HepG2 (cell line): ENCODE data around the gene TK2. TPM values are rescaled to one million over a fixed set of nuclear protein-coding genes. Genes with fewer than 3 reads are reported as not detected.

Experiments
- ATAC-seq: fragments of 200-7000 bp; cut with Tn5 transposase; 3 replicates; pipeline ENCODE4 v1.9.1; 2020; ENCODE audit warnings: mild to moderate bottlenecking, moderate library complexity
- BruUV-seq: library from RNA; stranded (reverse); fragments of 400-500 nt; replicated peaks from 2 replicates; lab custom pipeline; 2021; lab: Mats Ljungman, UMichigan
- CTCF ChIA-PET: fragments of 300-600 bp; formaldehyde crosslinking; extraction: SDS; loops from one replicate; lab custom pipeline; 2021; ENCODE audit warnings: low total read pairs, inconsistent platforms, low intra/inter-chr PET ratio; lab: Yijun Ruan, JAX
- POLR2A ChIA-PET: fragments of 350-600 bp; sonication (Branson Sonifier 250); formaldehyde crosslinking; loops from one replicate; lab custom pipeline; 2020; ENCODE audit warnings: antibody characterized with exemption, inconsistent platforms; lab: Yijun Ruan, JAX
- DNase-seq: peaks from one replicate; pipeline ENCODE4 v3.0.0-alpha.2; 2015; ENCODE audit warnings: low spot score
- FAIRE-seq: peaks from 3 replicates; lab custom pipeline; 2011; peaks lifted over from hg19 to GRCh38; lab: Jason Lieb, UNC
- H2AFZ ChIP-seq: one replicate; pipeline ENCODE4 v1.6.1; 2011; ENCODE audit warnings: low read length, inconsistent platforms
- H3K27ac ChIP-seq: fragments of 300-600 bp; 3 replicates; pipeline ENCODE4 v1.8.0; 2011; ENCODE audit warnings: mixed run types, mild to moderate bottlenecking, mixed read lengths, low read length, inconsistent platforms; ENCODE audit not compliant: insufficient read depth; ENCODE audit errors: extremely low read length
- H3K27me3 ChIP-seq, 2 experiments: fragments of 200-600 bp in 1 of 2; 2 replicates in 1 of 2; 3 replicates in 1 of 2; pipeline versions ENCODE4 v1.6.0 to v1.8.0; 2011; ENCODE audit warnings: low read length in 2 of 2, mild to moderate bottlenecking in 2 of 2, moderate library complexity in 2 of 2, inconsistent platforms in 1 of 2; ENCODE audit not compliant: insufficient read depth in 2 of 2, control insufficient read depth in 1 of 2
- H3K36me3 ChIP-seq, 2 experiments: fragments of 200-600 bp in 1 of 2; replicated peaks in 1 of 2; 2 replicates in 1 of 2; 3 replicates in 1 of 2; pipeline versions ENCODE4 v1.5.1 to v1.8.0; 2011; ENCODE audit warnings: low read length in 2 of 2, inconsistent platforms in 1 of 2; ENCODE audit not compliant: insufficient read depth in 2 of 2, control insufficient read depth in 1 of 2
- H3K4me1 ChIP-seq: 2 replicates; pipeline ENCODE4 v1.5.1; 2012; ENCODE audit warnings: low read length, inconsistent platforms; ENCODE audit not compliant: insufficient read depth
- H3K4me2 ChIP-seq: 2 replicates; pipeline ENCODE4 v1.6.0; 2011; ENCODE audit warnings: low read depth, low read length, inconsistent platforms
- H3K4me3 ChIP-seq, 3 experiments: fragments of 200-600 bp in 1 of 3; sonication (generic), shearing (Covaris generic) in 1 of 3; replicated peaks in 1 of 3; 2 replicates each; pipeline ENCODE4 v1.5.1; 2011 to 2016; ENCODE audit warnings: low read length in 3 of 3, inconsistent platforms in 2 of 3, low read depth in 2 of 3, mild to moderate bottlenecking in 2 of 3, control low read depth in 1 of 3, mixed read lengths in 1 of 3; ENCODE audit not compliant: insufficient read depth in 1 of 3
- H3K79me2 ChIP-seq: one replicate; pipeline ENCODE4 v1.6.1; 2011; ENCODE audit warnings: low read length, inconsistent platforms; ENCODE audit not compliant: insufficient read depth
- H3K9ac ChIP-seq: 2 replicates; pipeline ENCODE4 v1.6.0; 2011; ENCODE audit warnings: mild to moderate bottlenecking, low read depth, low read length, inconsistent platforms; ENCODE audit not compliant: insufficient read depth
- H3K9me3 ChIP-seq: 2 replicates; pipeline ENCODE4 v1.5.1; 2012; ENCODE audit warnings: mild to moderate bottlenecking, low read length
- H4K20me1 ChIP-seq: 2 replicates; pipeline ENCODE4 v1.6.0; 2011; ENCODE audit warnings: inconsistent platforms, mild to moderate bottlenecking, low read length, moderate library complexity; ENCODE audit not compliant: insufficient read depth
- KDM2A ChIP-seq: sonication (generic); formaldehyde crosslinking; IDR thresholded peaks from 2 replicates; pipeline ENCODE4 v1.4.0; 2020; ENCODE audit warnings: low read depth, missing genetic modification reagents, borderline replicate concordance
- KLF16 ChIP-seq, 2 experiments: sonication (generic) in 1 of 2; formaldehyde crosslinking in 1 of 2; IDR thresholded peaks; 2 replicates each; pipeline versions ENCODE4 v1.6.1 to v1.8.0; 2016 to 2023; ENCODE audit warnings: missing genetic modification reagents in 2 of 2, missing compliant biosample characterization in 1 of 2
- SCMH1 ChIP-seq: sonication (generic); formaldehyde crosslinking; IDR thresholded peaks from 2 replicates; pipeline ENCODE4 v1.9.0; 2021; ENCODE audit warnings: missing genetic modification reagents, mild to moderate bottlenecking, borderline replicate concordance
- SMAD9 ChIP-seq: sonication (generic); formaldehyde crosslinking; IDR thresholded peaks from 2 replicates; pipeline ENCODE4 v1.5.1; 2020; ENCODE audit warnings: mild to moderate bottlenecking, missing genetic modification reagents
- ZNF326 ChIP-seq: sonication (generic); formaldehyde crosslinking; IDR thresholded peaks from 2 replicates; pipeline ENCODE4 v1.4.0; 2020; ENCODE audit warnings: missing genetic modification reagents, borderline replicate concordance
- WGBS: methylation state at CpG from one replicate; pipeline ENCODE4 v1.1.6; 2017; ENCODE audit warnings: low lambda C conversion rate; 5-methylcytosine and 5-hydroxymethylcytosine counted together
- in situ Hi-C: cut with HindIII; loops from 2 replicates; pipeline ENCODE4 v1.10.0; 2017; ENCODE audit warnings: low pct_unique_long_range_greater_than_20kb; ENCODE audit not compliant: extremely low pct_ligation_motif_present
- intact Hi-C: fragments of 100-400 bp; cut with micrococcal nuclease; formaldehyde crosslinking; loops from one replicate; pipeline ENCODE4 v1.10.0; 2022; ENCODE audit not compliant: unreplicated experiment
- polyA plus RNA-seq, 8 experiments: library from polyadenylated mRNA; depleted of rRNA in 3 of 8; stranded (reverse) in 7 of 8; unstranded in 1 of 8; fragments of >200 nt; fragmentation: Illumina TruSeq in 4 of 8; extraction: Trizol in 4 of 8; gene quantifications; 2 replicates each; pipeline versions ENCODE4 v1.2.1 to v1.2.3, GENCODE V29; 2011 to 2016; ENCODE audit warnings: low read depth in 4 of 8, missing spikeins in 1 of 8, mixed read lengths in 1 of 8; ENCODE audit not compliant: insufficient read depth in 1 of 8
- total RNA-seq, 5 experiments: library from RNA; depleted of rRNA; stranded (reverse); fragments of >200 nt; fragmentation: Illumina TruSeq; extraction: Trizol; gene quantifications; 2 replicates each; pipeline ENCODE4 v1.2.3, GENCODE V29; 2016; ENCODE audit warnings: low read depth in 1 of 5

Gene TK2
- total and polyA plus RNA-seq, 2 of the 13 experiments (the other 11 are each of a cell fraction or from before 2014, with no cell fraction given), result 18.7 to 21.0 TPM

GRCh38 chr16:66508248-66508913 is 41.5 kb downstream of the TK2 start:
- Histone ChIP-seq H3K4me1 (peaks cover 20% of the 10 kb centered on the region), H3K27ac (no peak overlapping the region), H3K4me2 (no peak overlapping the region), H3K36me3 (peaks cover 3 to 5% of the 10 kb centered on the region in 2 experiments; a peak in 4 of 5 replicates), H2AFZ (no peak overlapping the region), H3K9me3 (no peaks in the 10 kb centered on the region), H3K9ac (no peak overlapping the region), H3K27me3 (no peaks in the 10 kb centered on the region), H3K4me3 (no peak overlapping the region)
- no peak for FAIRE-seq
- ATAC-seq, result no peak
- intact Hi-C loops (no loop called here), in situ Hi-C loops (no loop called here)
- POLR2A ChIA-PET, result interaction anchor here (1.5 kb wide), 1 partner anchor 9 kb away, joined by 3 read pairs; no protein-coding TSS in a partner anchor
- no peak for DNase-seq
- TF ChIP-seq ZNF326 (CRISPR knock-in tag), result no peak
- TF ChIP-seq, all 625 proteins: peak for 0
- no TSS peak for BruUV-seq
- Histone ChIP-seq H4K20me1 (no peaks in the 10 kb centered on the region), H3K79me2 (no peaks in the 10 kb centered on the region)
- 90% methylated on average over 7 of the region's 7 CpGs for WGBS
- CTCF ChIA-PET, result no interaction called here

GRCh38 chr16:66507731-66508239 is 42.1 kb downstream of the TK2 start:
- no peaks in the 10 kb centered on the region for H3K27me3 ChIP-seq
- POLR2A ChIA-PET, result interaction anchor here (1.5 kb wide), 1 partner anchor 10 kb away, joined by 3 read pairs; no protein-coding TSS in a partner anchor
- H3K4me1 ChIP-seq, result peaks cover 20% of the 10 kb centered on the region
- TSS peak; percentile 36 for BruUV-seq
- no peak for ATAC-seq
- in situ Hi-C loops (no loop called here), intact Hi-C loops (no loop called here)
- no peak overlapping the region for H3K9ac ChIP-seq
- no peaks in the 10 kb centered on the region for H4K20me1 ChIP-seq
- CTCF ChIA-PET, result no interaction called here
- H3K9me3 ChIP-seq, result no peaks in the 10 kb centered on the region
- H3K4me2 ChIP-seq, result no peak overlapping the region
- no peak for DNase-seq
- no peak overlapping the region for H3K27ac ChIP-seq
- no peak for FAIRE-seq
- no peak overlapping the region for H3K4me3 ChIP-seq
- H3K36me3 ChIP-seq, result peaks cover 3 to 5% of the 10 kb centered on the region in 2 experiments; a peak in 4 of 5 replicates
- 80% methylated on average over 4 of the region's 4 CpGs for WGBS
- TF ChIP-seq SMAD9, result no peak
- no peak for TF ChIP-seq KLF16 (CRISPR knock-in tag; IDR thresholded peaks at IDR 0.05)
- TF ChIP-seq KDM2A (CRISPR knock-in tag), result no peak
- TF ChIP-seq SCMH1, result no peak
- no peak overlapping the region for H2AFZ ChIP-seq
- H3K79me2 ChIP-seq, result no peaks in the 10 kb centered on the region
